WTC11 (cell line): ENCODE results near the gene SHF. TPM values are rescaled to one million over a fixed set of nuclear protein-coding genes. Genes with fewer than 3 reads are reported as not detected.

Experiments used
- ATAC-seq: fragments of 200-7000 bp; cut with Tn5 transposase; 2 replicates; pipeline ENCODE4 v1.10.0; 2021; ENCODE audit warnings: mild to moderate bottlenecking, moderate library complexity
- CTCF ChIA-PET: fragments of 300-600 bp; sonication (Branson Sonifier 250); formaldehyde crosslinking; loops from one replicate; lab custom pipeline; 2021; ENCODE audit warnings: antibody characterized with exemption; lab: Charles Lee
- POLR2A ChIA-PET: fragments of 350-600 bp; sonication (Branson Sonifier 250); formaldehyde crosslinking; loops from one replicate; lab custom pipeline; 2021; ENCODE audit warnings: antibody characterized with exemption; lab: Charles Lee
- DNase-seq: peaks from one replicate; pipeline ENCODE4 v3.0.0; 2021; ENCODE audit warnings: low spot score
- H3K27ac Mint-ChIP-seq: 2 replicates; pipeline ENCODE4 v1.8.0; 2021; ENCODE audit warnings: mixed read lengths
- H3K27me3 Mint-ChIP-seq: 2 replicates; pipeline ENCODE4 v1.8.0; 2021; ENCODE audit warnings: low read depth, mild to moderate bottlenecking, moderate library complexity, mixed read lengths
- H3K36me3 Mint-ChIP-seq: 2 replicates; pipeline ENCODE4 v1.8.0; 2021; ENCODE audit warnings: mixed read lengths
- H3K4me1 Mint-ChIP-seq: 2 replicates; pipeline ENCODE4 v1.8.0; 2022; ENCODE audit warnings: mixed read lengths
- H3K4me3 Mint-ChIP-seq: 2 replicates; pipeline ENCODE4 v1.8.0; 2021; ENCODE audit warnings: mild to moderate bottlenecking, moderate library complexity, mixed read lengths
- H3K9me3 Mint-ChIP-seq: 2 replicates; pipeline ENCODE4 v1.8.0; 2021; ENCODE audit warnings: mixed read lengths
- CREB1 ChIP-seq: sonication (generic); formaldehyde crosslinking; IDR thresholded peaks from 2 replicates; pipeline ENCODE4 v1.8.0; 2023; ENCODE audit warnings: mild to moderate bottlenecking, missing genetic modification reagents
- ELF4 ChIP-seq: sonication (generic); formaldehyde crosslinking; IDR thresholded peaks from 2 replicates; pipeline ENCODE4 v1.8.1; 2022; ENCODE audit warnings: low read depth, mild to moderate bottlenecking, moderate library complexity, missing genetic modification reagents
- FOXK1 ChIP-seq: sonication (generic); formaldehyde crosslinking; IDR thresholded peaks from 2 replicates; pipeline ENCODE4 v1.8.0; 2022; ENCODE audit warnings: mild to moderate bottlenecking, moderate library complexity, missing genetic modification reagents
- MXD4 ChIP-seq: fragments of 250-450 bp; sonication (Bioruptor Pico); IDR thresholded peaks from 2 replicates; pipeline ENCODE4 v1.8.0; 2021; ENCODE audit warnings: mild to moderate bottlenecking, moderate library complexity, borderline replicate concordance
- total RNA-seq: library from RNA; stranded (reverse); gene quantifications from 3 replicates; pipeline ENCODE4 v1.2.3, GENCODE V29; 2021
- TF ChIP-seq, protein P1 (sequence below): sonication (generic); formaldehyde crosslinking; IDR thresholded peaks from 2 replicates; pipeline ENCODE4 v1.8.1; 2023; ENCODE audit warnings: mild to moderate bottlenecking, missing genetic modification reagents, moderate library complexity
- TF ChIP-seq, protein P2 (sequence below): fragments of 250-450 bp; sonication (Bioruptor Pico); IDR thresholded peaks from 2 replicates; pipeline ENCODE4 v1.9.0; 2021; ENCODE audit warnings: mild to moderate bottlenecking, borderline replicate concordance
- TF ChIP-seq, protein P3 (sequence below): sonication (generic); formaldehyde crosslinking; IDR thresholded peaks from 2 replicates; pipeline ENCODE4 v1.8.1; 2023; ENCODE audit warnings: mild to moderate bottlenecking, missing genetic modification reagents
- TF ChIP-seq, protein P4 (sequence below): sonication (generic); formaldehyde crosslinking; IDR thresholded peaks from 2 replicates; pipeline ENCODE4 v1.8.0; 2023; ENCODE audit warnings: missing genetic modification reagents
- TF ChIP-seq, protein P5 (sequence below): sonication (generic); formaldehyde crosslinking; IDR thresholded peaks from 2 replicates; pipeline ENCODE4 v1.8.0; 2023; ENCODE audit warnings: missing genetic modification reagents, mild to moderate bottlenecking, borderline replicate concordance
- TF ChIP-seq, protein P6 (sequence below): sonication (generic); formaldehyde crosslinking; IDR thresholded peaks from 2 replicates; pipeline ENCODE4 v1.8.1; 2022; ENCODE audit warnings: mild to moderate bottlenecking, moderate library complexity, missing genetic modification reagents
- TF ChIP-seq, protein P7 (sequence below): fragments of 200-600 bp; IDR thresholded peaks from 2 replicates; pipeline ENCODE4 v1.8.0; 2022; ENCODE audit warnings: antibody characterized with exemption

Gene SHF
- total RNA-seq, 1 experiment from 2014 or later = 30.6 TPM

DNA sequence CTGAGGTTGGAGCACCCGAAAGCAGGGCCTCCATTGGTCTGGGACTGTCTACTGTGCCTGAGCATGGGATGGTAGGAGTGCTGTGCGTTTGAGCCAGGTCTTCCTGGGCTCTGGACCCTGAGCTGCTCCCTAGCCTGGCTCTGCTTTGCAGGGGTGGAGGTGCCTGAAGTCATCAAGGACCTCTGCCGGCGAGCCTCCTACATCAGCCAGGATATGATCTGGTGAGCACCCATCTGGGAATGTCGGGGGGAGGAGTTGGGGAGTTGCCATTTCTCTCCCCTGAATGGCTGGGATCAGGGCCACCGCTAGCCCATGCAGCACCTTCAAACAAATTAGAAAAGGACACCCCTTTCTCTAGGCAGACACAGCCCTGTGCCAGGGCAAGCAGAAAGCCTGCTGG, 37.3 kb downstream of the SHF start:
- ChIA-PET CTCF (interaction anchor here (2.1 to 3.8 kb wide), 2 partner anchors 13 to 32 kb away, joined by 10 to 16 read pairs; no protein-coding TSS in a partner anchor), POLR2A (no interaction called here)
- H3K27me3 Mint-ChIP-seq = peaks cover 10% of the 10 kb centered on the region
- no peak overlapping the region for H3K4me3 Mint-ChIP-seq
- ATAC-seq (no peak), DNase-seq (no peak)
- H3K36me3 Mint-ChIP-seq = no peaks in the 10 kb centered on the region
- no peaks in the 10 kb centered on the region for H3K9me3 Mint-ChIP-seq
- H3K4me1 Mint-ChIP-seq = peaks cover 3% of the 10 kb centered on the region; the same call in 1 of the 2 replicates
- H3K27ac Mint-ChIP-seq = no peak overlapping the region
- TF ChIP-seq, protein P1, sequence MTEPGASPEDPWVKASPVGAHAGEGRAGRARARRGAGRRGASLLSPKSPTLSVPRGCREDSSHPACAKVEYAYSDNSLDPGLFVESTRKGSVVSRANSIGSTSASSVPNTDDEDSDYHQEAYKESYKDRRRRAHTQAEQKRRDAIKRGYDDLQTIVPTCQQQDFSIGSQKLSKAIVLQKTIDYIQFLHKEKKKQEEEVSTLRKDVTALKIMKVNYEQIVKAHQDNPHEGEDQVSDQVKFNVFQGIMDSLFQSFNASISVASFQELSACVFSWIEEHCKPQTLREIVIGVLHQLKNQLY (CRISPR knock-in tag) = no peak
- TF ChIP-seq, protein P2, sequence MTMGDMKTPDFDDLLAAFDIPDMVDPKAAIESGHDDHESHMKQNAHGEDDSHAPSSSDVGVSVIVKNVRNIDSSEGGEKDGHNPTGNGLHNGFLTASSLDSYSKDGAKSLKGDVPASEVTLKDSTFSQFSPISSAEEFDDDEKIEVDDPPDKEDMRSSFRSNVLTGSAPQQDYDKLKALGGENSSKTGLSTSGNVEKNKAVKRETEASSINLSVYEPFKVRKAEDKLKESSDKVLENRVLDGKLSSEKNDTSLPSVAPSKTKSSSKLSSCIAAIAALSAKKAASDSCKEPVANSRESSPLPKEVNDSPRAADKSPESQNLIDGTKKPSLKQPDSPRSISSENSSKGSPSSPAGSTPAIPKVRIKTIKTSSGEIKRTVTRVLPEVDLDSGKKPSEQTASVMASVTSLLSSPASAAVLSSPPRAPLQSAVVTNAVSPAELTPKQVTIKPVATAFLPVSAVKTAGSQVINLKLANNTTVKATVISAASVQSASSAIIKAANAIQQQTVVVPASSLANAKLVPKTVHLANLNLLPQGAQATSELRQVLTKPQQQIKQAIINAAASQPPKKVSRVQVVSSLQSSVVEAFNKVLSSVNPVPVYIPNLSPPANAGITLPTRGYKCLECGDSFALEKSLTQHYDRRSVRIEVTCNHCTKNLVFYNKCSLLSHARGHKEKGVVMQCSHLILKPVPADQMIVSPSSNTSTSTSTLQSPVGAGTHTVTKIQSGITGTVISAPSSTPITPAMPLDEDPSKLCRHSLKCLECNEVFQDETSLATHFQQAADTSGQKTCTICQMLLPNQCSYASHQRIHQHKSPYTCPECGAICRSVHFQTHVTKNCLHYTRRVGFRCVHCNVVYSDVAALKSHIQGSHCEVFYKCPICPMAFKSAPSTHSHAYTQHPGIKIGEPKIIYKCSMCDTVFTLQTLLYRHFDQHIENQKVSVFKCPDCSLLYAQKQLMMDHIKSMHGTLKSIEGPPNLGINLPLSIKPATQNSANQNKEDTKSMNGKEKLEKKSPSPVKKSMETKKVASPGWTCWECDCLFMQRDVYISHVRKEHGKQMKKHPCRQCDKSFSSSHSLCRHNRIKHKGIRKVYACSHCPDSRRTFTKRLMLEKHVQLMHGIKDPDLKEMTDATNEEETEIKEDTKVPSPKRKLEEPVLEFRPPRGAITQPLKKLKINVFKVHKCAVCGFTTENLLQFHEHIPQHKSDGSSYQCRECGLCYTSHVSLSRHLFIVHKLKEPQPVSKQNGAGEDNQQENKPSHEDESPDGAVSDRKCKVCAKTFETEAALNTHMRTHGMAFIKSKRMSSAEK = no peak
- TF ChIP-seq, protein P3, sequence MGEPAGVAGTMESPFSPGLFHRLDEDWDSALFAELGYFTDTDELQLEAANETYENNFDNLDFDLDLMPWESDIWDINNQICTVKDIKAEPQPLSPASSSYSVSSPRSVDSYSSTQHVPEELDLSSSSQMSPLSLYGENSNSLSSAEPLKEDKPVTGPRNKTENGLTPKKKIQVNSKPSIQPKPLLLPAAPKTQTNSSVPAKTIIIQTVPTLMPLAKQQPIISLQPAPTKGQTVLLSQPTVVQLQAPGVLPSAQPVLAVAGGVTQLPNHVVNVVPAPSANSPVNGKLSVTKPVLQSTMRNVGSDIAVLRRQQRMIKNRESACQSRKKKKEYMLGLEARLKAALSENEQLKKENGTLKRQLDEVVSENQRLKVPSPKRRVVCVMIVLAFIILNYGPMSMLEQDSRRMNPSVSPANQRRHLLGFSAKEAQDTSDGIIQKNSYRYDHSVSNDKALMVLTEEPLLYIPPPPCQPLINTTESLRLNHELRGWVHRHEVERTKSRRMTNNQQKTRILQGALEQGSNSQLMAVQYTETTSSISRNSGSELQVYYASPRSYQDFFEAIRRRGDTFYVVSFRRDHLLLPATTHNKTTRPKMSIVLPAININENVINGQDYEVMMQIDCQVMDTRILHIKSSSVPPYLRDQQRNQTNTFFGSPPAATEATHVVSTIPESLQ (CRISPR knock-in tag) = no peak
- TF ChIP-seq MXD4 (CRISPR knock-in tag) (no peak), ELF4 (CRISPR knock-in tag) (no peak), CREB1 (CRISPR knock-in tag) (no peak), FOXK1 (CRISPR knock-in tag) (no peak)
- TF ChIP-seq, protein P4, sequence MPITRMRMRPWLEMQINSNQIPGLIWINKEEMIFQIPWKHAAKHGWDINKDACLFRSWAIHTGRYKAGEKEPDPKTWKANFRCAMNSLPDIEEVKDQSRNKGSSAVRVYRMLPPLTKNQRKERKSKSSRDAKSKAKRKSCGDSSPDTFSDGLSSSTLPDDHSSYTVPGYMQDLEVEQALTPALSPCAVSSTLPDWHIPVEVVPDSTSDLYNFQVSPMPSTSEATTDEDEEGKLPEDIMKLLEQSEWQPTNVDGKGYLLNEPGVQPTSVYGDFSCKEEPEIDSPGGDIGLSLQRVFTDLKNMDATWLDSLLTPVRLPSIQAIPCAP (CRISPR knock-in tag) = no peak
- TF ChIP-seq, protein P5, sequence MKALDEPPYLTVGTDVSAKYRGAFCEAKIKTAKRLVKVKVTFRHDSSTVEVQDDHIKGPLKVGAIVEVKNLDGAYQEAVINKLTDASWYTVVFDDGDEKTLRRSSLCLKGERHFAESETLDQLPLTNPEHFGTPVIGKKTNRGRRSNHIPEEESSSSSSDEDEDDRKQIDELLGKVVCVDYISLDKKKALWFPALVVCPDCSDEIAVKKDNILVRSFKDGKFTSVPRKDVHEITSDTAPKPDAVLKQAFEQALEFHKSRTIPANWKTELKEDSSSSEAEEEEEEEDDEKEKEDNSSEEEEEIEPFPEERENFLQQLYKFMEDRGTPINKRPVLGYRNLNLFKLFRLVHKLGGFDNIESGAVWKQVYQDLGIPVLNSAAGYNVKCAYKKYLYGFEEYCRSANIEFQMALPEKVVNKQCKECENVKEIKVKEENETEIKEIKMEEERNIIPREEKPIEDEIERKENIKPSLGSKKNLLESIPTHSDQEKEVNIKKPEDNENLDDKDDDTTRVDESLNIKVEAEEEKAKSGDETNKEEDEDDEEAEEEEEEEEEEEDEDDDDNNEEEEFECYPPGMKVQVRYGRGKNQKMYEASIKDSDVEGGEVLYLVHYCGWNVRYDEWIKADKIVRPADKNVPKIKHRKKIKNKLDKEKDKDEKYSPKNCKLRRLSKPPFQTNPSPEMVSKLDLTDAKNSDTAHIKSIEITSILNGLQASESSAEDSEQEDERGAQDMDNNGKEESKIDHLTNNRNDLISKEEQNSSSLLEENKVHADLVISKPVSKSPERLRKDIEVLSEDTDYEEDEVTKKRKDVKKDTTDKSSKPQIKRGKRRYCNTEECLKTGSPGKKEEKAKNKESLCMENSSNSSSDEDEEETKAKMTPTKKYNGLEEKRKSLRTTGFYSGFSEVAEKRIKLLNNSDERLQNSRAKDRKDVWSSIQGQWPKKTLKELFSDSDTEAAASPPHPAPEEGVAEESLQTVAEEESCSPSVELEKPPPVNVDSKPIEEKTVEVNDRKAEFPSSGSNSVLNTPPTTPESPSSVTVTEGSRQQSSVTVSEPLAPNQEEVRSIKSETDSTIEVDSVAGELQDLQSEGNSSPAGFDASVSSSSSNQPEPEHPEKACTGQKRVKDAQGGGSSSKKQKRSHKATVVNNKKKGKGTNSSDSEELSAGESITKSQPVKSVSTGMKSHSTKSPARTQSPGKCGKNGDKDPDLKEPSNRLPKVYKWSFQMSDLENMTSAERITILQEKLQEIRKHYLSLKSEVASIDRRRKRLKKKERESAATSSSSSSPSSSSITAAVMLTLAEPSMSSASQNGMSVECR (CRISPR knock-in tag) = no peak
- TF ChIP-seq, protein P6, sequence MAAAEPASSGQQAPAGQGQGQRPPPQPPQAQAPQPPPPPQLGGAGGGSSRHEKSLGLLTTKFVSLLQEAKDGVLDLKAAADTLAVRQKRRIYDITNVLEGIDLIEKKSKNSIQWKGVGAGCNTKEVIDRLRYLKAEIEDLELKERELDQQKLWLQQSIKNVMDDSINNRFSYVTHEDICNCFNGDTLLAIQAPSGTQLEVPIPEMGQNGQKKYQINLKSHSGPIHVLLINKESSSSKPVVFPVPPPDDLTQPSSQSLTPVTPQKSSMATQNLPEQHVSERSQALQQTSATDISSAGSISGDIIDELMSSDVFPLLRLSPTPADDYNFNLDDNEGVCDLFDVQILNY (CRISPR knock-in tag) = no peak
- TF ChIP-seq, protein P7, sequence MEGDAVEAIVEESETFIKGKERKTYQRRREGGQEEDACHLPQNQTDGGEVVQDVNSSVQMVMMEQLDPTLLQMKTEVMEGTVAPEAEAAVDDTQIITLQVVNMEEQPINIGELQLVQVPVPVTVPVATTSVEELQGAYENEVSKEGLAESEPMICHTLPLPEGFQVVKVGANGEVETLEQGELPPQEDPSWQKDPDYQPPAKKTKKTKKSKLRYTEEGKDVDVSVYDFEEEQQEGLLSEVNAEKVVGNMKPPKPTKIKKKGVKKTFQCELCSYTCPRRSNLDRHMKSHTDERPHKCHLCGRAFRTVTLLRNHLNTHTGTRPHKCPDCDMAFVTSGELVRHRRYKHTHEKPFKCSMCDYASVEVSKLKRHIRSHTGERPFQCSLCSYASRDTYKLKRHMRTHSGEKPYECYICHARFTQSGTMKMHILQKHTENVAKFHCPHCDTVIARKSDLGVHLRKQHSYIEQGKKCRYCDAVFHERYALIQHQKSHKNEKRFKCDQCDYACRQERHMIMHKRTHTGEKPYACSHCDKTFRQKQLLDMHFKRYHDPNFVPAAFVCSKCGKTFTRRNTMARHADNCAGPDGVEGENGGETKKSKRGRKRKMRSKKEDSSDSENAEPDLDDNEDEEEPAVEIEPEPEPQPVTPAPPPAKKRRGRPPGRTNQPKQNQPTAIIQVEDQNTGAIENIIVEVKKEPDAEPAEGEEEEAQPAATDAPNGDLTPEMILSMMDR = no peak
